ENCODE results near the gene ST6GALNAC1. TPM values are rescaled to one million over a fixed set of nuclear protein-coding genes. Genes with fewer than 3 reads are reported as not detected.
A peak's percentile ranks its signal among the peaks of the same experiment; 100 is the strongest.

The ST6GALNAC1 gene
- total and polyA plus RNA-seq, 2 of the 13 experiments (the other 11 are each of a cell fraction or from before 2014, with no cell fraction given): not detected

DNA sequence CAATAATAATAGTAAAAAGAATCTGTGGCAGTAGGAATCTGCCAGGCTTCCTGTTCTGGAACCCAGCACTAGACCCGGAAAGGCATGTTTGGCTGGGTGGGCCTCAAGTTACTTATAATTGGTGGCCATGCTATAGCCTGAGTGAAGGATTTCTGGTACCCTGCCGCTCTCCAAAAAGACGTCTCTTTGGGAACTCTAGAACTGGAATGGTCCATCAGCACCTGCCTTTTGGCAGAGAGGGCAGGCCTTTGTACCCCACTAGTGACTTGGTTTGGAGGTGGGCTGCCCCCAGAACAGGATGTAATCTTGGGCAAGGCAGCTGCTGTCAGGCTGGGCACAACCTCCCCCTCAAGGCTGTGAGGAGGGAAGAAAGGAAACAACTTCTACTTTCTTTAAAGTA lies 29.3 kb upstream of the ST6GALNAC1 start (continued):
- no peak for TF ChIP-seq SP2 (CRISPR knock-in tag; IDR thresholded peaks at IDR 0.05)
- TF ChIP-seq KDM5B (CRISPR knock-in tag; IDR thresholded peaks at IDR 0.05; ENCODE audit: borderline replicate concordance): no peak
- no peak for TF ChIP-seq MLXIP (CRISPR knock-in tag; IDR thresholded peaks at IDR 0.05; ENCODE audit: borderline replicate concordance)
- no peak for TF ChIP-seq GRHL1 (CRISPR knock-in tag; conservative IDR thresholded peaks at IDR 0.05)
- TF ChIP-seq MBD4 (IDR thresholded peaks at IDR 0.05; ENCODE audit: borderline replicate concordance, low read length): no peak
- no peak for TF ChIP-seq GZF1 (CRISPR knock-in tag; IDR thresholded peaks at IDR 0.05)
- TF ChIP-seq CEBPG (CRISPR knock-in tag; IDR thresholded peaks at IDR 0.05): no peak
- TF ChIP-seq, protein P1, sequence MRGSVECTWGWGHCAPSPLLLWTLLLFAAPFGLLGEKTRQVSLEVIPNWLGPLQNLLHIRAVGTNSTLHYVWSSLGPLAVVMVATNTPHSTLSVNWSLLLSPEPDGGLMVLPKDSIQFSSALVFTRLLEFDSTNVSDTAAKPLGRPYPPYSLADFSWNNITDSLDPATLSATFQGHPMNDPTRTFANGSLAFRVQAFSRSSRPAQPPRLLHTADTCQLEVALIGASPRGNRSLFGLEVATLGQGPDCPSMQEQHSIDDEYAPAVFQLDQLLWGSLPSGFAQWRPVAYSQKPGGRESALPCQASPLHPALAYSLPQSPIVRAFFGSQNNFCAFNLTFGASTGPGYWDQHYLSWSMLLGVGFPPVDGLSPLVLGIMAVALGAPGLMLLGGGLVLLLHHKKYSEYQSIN (CRISPR knock-in tag; IDR thresholded peaks at IDR 0.05; ENCODE audit: borderline replicate concordance): no peak
- TF ChIP-seq PAWR (CRISPR knock-in tag; IDR thresholded peaks at IDR 0.05; ENCODE audit: borderline replicate concordance): no peak
- no peak for TF ChIP-seq KDM1A (CRISPR knock-in tag; IDR thresholded peaks at IDR 0.05)
- no peak for TF ChIP-seq ZNF510 (CRISPR knock-in tag; IDR thresholded peaks at IDR 0.05; ENCODE audit: low read depth)
- TF ChIP-seq ZNF672 (CRISPR knock-in tag; IDR thresholded peaks at IDR 0.05): no peak
- 0 out of 2 replicates have a peak, but pooled peaks have one; percentile 29 for TF ChIP-seq NRL (CRISPR knock-in tag; IDR thresholded peaks at IDR 0.05; ENCODE audit: borderline replicate concordance)
- no peak for TF ChIP-seq ZNF335 (CRISPR knock-in tag; IDR thresholded peaks at IDR 0.05)
- TF ChIP-seq, protein P2, sequence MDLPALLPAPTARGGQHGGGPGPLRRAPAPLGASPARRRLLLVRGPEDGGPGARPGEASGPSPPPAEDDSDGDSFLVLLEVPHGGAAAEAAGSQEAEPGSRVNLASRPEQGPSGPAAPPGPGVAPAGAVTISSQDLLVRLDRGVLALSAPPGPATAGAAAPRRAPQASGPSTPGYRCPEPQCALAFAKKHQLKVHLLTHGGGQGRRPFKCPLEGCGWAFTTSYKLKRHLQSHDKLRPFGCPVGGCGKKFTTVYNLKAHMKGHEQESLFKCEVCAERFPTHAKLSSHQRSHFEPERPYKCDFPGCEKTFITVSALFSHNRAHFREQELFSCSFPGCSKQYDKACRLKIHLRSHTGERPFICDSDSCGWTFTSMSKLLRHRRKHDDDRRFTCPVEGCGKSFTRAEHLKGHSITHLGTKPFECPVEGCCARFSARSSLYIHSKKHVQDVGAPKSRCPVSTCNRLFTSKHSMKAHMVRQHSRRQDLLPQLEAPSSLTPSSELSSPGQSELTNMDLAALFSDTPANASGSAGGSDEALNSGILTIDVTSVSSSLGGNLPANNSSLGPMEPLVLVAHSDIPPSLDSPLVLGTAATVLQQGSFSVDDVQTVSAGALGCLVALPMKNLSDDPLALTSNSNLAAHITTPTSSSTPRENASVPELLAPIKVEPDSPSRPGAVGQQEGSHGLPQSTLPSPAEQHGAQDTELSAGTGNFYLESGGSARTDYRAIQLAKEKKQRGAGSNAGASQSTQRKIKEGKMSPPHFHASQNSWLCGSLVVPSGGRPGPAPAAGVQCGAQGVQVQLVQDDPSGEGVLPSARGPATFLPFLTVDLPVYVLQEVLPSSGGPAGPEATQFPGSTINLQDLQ (CRISPR knock-in tag; IDR thresholded peaks at IDR 0.05): no peak
- TF ChIP-seq ZNF264 (CRISPR knock-in tag; IDR thresholded peaks at IDR 0.05): no peak
- peak; percentile 49; the same call in 1 of the 2 replicates for TF ChIP-seq HBP1 (CRISPR knock-in tag; IDR thresholded peaks at IDR 0.05; ENCODE audit: low read depth)
- TF ChIP-seq CREBL2 (CRISPR knock-in tag; IDR thresholded peaks at IDR 0.05; ENCODE audit: borderline replicate concordance): no peak

All from HepG2 (cell line).